Measurements from ENCODE around the gene KXD1. TPM values are rescaled to one million over a fixed set of nuclear protein-coding genes. Genes with fewer than 3 reads are reported as not detected.

Gene KXD1
- total RNA-seq, 1 donor from 2014 or later: 121 TPM

GRCh38 chr19:18515959-18516358, 41.7 kb upstream of the KXD1 start:
- no peak for DNase-seq (ENCODE audit: low read depth)
- TF ChIP-seq CTCF (IDR thresholded peaks at IDR 0.05; ENCODE audit: insufficient read depth, low read length, poor library complexity, severe bottlenecking): no peak
- Histone ChIP-seq H3K4me3 (ENCODE audit: low read depth, low read length) (no peak overlapping the region), H3K27me3 (ENCODE audit: control insufficient read depth, insufficient read depth, low read length) (no peaks in the 10 kb centered on the region), H3K36me3 (ENCODE audit: control insufficient read depth, insufficient read depth, low read length) (no peaks in the 10 kb centered on the region)

- DNase-seq (ENCODE audit: low read depth): no peak
- no peaks in the 10 kb centered on the region for H3K36me3 ChIP-seq (ENCODE audit: control insufficient read depth, insufficient read depth, low read length)
- no peak for TF ChIP-seq CTCF (IDR thresholded peaks at IDR 0.05; ENCODE audit: insufficient read depth, low read length, poor library complexity, severe bottlenecking)
- no peaks in the 10 kb centered on the region for H3K27me3 ChIP-seq (ENCODE audit: control insufficient read depth, insufficient read depth, low read length)
- H3K4me3 ChIP-seq (ENCODE audit: low read depth, low read length): no peak overlapping the region
Observed at GRCh38 chr19:18517606-18518005, 40.1 kb upstream of the KXD1 start.

GRCh38 chr19:18518639-18519038, 39.0 kb upstream of the KXD1 start:
- DNase-seq (ENCODE audit: low read depth): no peak
- H3K27me3 ChIP-seq (ENCODE audit: control insufficient read depth, insufficient read depth, low read length): no peaks in the 10 kb centered on the region
- TF ChIP-seq CTCF (IDR thresholded peaks at IDR 0.05; ENCODE audit: insufficient read depth, low read length, poor library complexity, severe bottlenecking): no peak
- no peaks in the 10 kb centered on the region for H3K36me3 ChIP-seq (ENCODE audit: control insufficient read depth, insufficient read depth, low read length)
- no peak overlapping the region for H3K4me3 ChIP-seq (ENCODE audit: low read depth, low read length)

GRCh38 chr19:18519962-18520847, 37.5 kb upstream of the KXD1 start:
- DNase-seq (ENCODE audit: low read depth): peak; percentile 76
- H3K27me3 ChIP-seq (ENCODE audit: control insufficient read depth, insufficient read depth, low read length): no peaks in the 10 kb centered on the region
- H3K4me3 ChIP-seq (ENCODE audit: low read depth, low read length): peak overlapping the region; percentile 100
- no peaks in the 10 kb centered on the region for H3K36me3 ChIP-seq (ENCODE audit: control insufficient read depth, insufficient read depth, low read length)
- TF ChIP-seq CTCF (IDR thresholded peaks at IDR 0.05; ENCODE audit: insufficient read depth, low read length, poor library complexity, severe bottlenecking): peak; percentile 74

GRCh38 chr19:18520848-18521691, 36.6 kb upstream of the KXD1 start:
- Histone ChIP-seq H3K36me3 (ENCODE audit: control insufficient read depth, insufficient read depth, low read length) (no peaks in the 10 kb centered on the region), H3K4me3 (ENCODE audit: low read depth, low read length) (peak overlapping the region; percentile 100), H3K27me3 (ENCODE audit: control insufficient read depth, insufficient read depth, low read length) (no peaks in the 10 kb centered on the region)
- TF ChIP-seq CTCF (IDR thresholded peaks at IDR 0.05; ENCODE audit: insufficient read depth, low read length, poor library complexity, severe bottlenecking): peak; percentile 18
- DNase-seq (ENCODE audit: low read depth): no peak

Data from kidney epithelial cell (primary cell).